SK-N-MC (cell line): Measurements from ENCODE around the gene PEDS1.

Experiments
- EZH2 ChIP-seq: fragments of 200-600 bp; sonication (generic); IDR thresholded peaks from one replicate; pipeline ENCODE4 v1.6.1; 2017; ENCODE audit warnings: antibody characterized with exemption
- FOXP2 ChIP-seq: optimal IDR thresholded peaks from 2 replicates; pipeline ENCODE3; 2011; ENCODE audit warnings: mild to moderate bottlenecking, moderate library complexity; ENCODE audit not compliant: insufficient read depth; ENCODE audit errors: extremely low read length, control extremely low read depth
- POLR2AphosphoS5 ChIP-seq: IDR thresholded peaks from 2 replicates; pipeline ENCODE4 v1.6.1; 2012; ENCODE audit warnings: mild to moderate bottlenecking, low read depth, low read length, borderline replicate concordance

DNA sequence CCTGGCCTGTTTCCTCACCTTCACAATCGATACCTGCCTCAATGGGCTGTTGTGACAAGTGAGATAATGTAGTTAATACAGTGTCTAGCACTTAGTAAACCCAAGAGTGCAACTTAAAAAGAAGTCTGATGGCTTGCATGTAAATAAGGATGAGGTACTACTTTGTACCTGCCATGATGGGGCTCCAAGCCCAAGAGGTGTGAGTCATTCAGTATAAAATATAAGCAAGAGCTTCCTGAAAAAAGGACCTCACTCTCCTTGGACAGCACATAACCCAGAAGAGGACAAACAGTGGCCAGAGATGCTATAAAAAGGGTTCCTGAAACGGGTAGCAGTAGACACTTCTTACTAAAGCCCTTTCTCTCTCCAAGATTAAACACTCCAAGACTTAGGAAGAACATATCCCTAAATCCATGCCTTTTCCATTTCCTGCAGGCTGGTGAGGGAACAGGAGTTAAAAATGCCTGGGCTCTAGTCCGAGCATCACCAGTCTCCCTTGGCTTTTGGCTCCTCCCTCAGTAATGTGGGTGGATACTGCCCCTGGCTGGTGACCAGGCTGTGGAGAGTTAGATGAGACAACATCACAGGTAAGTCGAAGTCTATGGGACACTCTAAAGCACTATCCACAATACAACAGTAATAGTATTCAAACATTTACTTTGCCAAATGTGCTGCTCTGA is 44.8 kb downstream of the PEDS1 start:
- TF ChIP-seq POLR2AphosphoS5 (no peak), EZH2 (no peak), FOXP2 (no peak)
